A673 (cell line): Measurements from ENCODE around the gene FBXW8.

Experiments
- EZH2 ChIP-seq: fragments of 200-600 bp; sonication (generic); IDR thresholded peaks from 2 replicates; pipeline ENCODE4 v1.6.1; 2017; ENCODE audit warnings: borderline replicate concordance, low read depth, mild to moderate bottlenecking, mixed read lengths, antibody characterized with exemption, low read length; ENCODE audit not compliant: poor library complexity, severe bottlenecking
- TF ChIP-seq, protein P1 (sequence below): fragments of 300-800, 200-600 bp; sonication (generic); conservative IDR thresholded peaks from 2 replicates; pipeline ENCODE4 v1.5.1; 2017; ENCODE audit warnings: low read depth, mild to moderate bottlenecking, antibody characterized with exemption, low read length, moderate library complexity, mixed read lengths

GRCh38 chr12:117053050-117053400 is 142.3 kb downstream of the FBXW8 start:
- TF ChIP-seq, protein P1, sequence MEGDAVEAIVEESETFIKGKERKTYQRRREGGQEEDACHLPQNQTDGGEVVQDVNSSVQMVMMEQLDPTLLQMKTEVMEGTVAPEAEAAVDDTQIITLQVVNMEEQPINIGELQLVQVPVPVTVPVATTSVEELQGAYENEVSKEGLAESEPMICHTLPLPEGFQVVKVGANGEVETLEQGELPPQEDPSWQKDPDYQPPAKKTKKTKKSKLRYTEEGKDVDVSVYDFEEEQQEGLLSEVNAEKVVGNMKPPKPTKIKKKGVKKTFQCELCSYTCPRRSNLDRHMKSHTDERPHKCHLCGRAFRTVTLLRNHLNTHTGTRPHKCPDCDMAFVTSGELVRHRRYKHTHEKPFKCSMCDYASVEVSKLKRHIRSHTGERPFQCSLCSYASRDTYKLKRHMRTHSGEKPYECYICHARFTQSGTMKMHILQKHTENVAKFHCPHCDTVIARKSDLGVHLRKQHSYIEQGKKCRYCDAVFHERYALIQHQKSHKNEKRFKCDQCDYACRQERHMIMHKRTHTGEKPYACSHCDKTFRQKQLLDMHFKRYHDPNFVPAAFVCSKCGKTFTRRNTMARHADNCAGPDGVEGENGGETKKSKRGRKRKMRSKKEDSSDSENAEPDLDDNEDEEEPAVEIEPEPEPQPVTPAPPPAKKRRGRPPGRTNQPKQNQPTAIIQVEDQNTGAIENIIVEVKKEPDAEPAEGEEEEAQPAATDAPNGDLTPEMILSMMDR, result no peak
- TF ChIP-seq EZH2, result no peak
